H1 (cell line): ENCODE data around the gene ANKIB1. TPM values are rescaled to one million over a fixed set of nuclear protein-coding genes. Genes with fewer than 3 reads are reported as not detected.

ENCODE experiments used
- CTCF ChIA-PET: fragments of 300-600 bp; sonication (Branson Sonifier 250); formaldehyde crosslinking; loops from one replicate; lab custom pipeline; 2021; ENCODE audit not compliant: partially characterized antibody; lab: Charles Lee
- POLR2A ChIA-PET: fragments of 300-600 bp; sonication (Branson Sonifier 250); formaldehyde crosslinking; loops from one replicate; lab custom pipeline; 2021; ENCODE audit warnings: inconsistent platforms; ENCODE audit not compliant: partially characterized antibody; lab: Charles Lee
- DNase-seq, 2 experiments: peaks; one replicate each; pipeline versions ENCODE4 v3.0.0 to v3.0.0-alpha.2; 2010 to 2022; ENCODE audit warnings: low spot score in 2 of 2, low read depth in 1 of 2, mixed read lengths in 1 of 2
- FAIRE-seq: peaks from 2 replicates; lab custom pipeline; 2011; peaks lifted over from hg19 to GRCh38; lab: Jason Lieb, UNC
- H2AFZ ChIP-seq: 2 replicates; pipeline ENCODE4 v1.8.1; 2012; ENCODE audit warnings: low read length, inconsistent platforms
- H2AK5ac ChIP-seq: 2 replicates; pipeline ENCODE4 v1.6.1; 2013; ENCODE audit warnings: low read depth, low read length
- H2BK120ac ChIP-seq: replicated peaks from 2 replicates; pipeline ENCODE3; 2013; ENCODE audit warnings: low read depth, low read length, inconsistent platforms
- H2BK12ac ChIP-seq: 2 replicates; pipeline ENCODE4 v1.6.1; 2013; ENCODE audit warnings: low read depth, low read length
- H2BK15ac ChIP-seq: 2 replicates; pipeline ENCODE4 v1.6.1; 2013; ENCODE audit warnings: low read length
- H2BK20ac ChIP-seq: 2 replicates; pipeline ENCODE4 v1.6.1; 2013; ENCODE audit warnings: low read length
- H2BK5ac ChIP-seq: 2 replicates; pipeline ENCODE4 v1.6.1; 2013; ENCODE audit warnings: low read depth, low read length
- H3K14ac ChIP-seq: 2 replicates; pipeline ENCODE4 v1.6.1; 2013; ENCODE audit warnings: inconsistent platforms; ENCODE audit not compliant: insufficient read length
- H3K18ac ChIP-seq: 2 replicates; pipeline ENCODE4 v1.6.1; 2013; ENCODE audit warnings: low read length; ENCODE audit errors: extremely low read depth
- H3K23ac ChIP-seq: 2 replicates; pipeline ENCODE4 v1.6.1; 2013; ENCODE audit warnings: inconsistent platforms; ENCODE audit not compliant: insufficient read length
- H3K23me2 ChIP-seq: 2 replicates; pipeline ENCODE4 v1.6.1; 2013; ENCODE audit warnings: low read depth, low read length
- H3K27ac ChIP-seq: 2 replicates; pipeline ENCODE4 v1.6.1; 2011; ENCODE audit warnings: low read depth, low read length, inconsistent platforms
- H3K27me3 ChIP-seq, 4 experiments: replicated peaks in 1 of 4; 1 replicate in 1 of 4; 2 replicates in 3 of 4; pipeline versions ENCODE4 v1.6.1 to v1.8.1; 2011 to 2013; ENCODE audit warnings: low read length in 3 of 4, mild to moderate bottlenecking in 3 of 4, inconsistent platforms in 2 of 4, mixed read lengths in 2 of 4, moderate library complexity in 1 of 4; ENCODE audit not compliant: control insufficient read depth in 3 of 4, insufficient read depth in 3 of 4; ENCODE audit errors: extremely low read depth in 1 of 4
- H3K36me3 ChIP-seq, 4 experiments: 2 replicates each; pipeline versions ENCODE4 v1.6.1 to v1.8.1; 2011 to 2013; ENCODE audit warnings: mild to moderate bottlenecking in 4 of 4, low read length in 3 of 4, moderate library complexity in 2 of 4, control low read depth in 1 of 4, inconsistent platforms in 1 of 4; ENCODE audit not compliant: insufficient read depth in 4 of 4, control insufficient read depth in 2 of 4
- H3K4ac ChIP-seq: replicated peaks from 2 replicates; pipeline ENCODE3; 2013; ENCODE audit warnings: low read length, low read depth, mixed read lengths, inconsistent platforms; ENCODE audit not compliant: insufficient read length
- H3K4me1 ChIP-seq, 4 experiments: replicated peaks in 1 of 4; 1 replicate in 1 of 4; 2 replicates in 3 of 4; pipeline versions ENCODE4 v1.6.1 to v1.8.1; 2011 to 2013; ENCODE audit warnings: low read length in 3 of 4, inconsistent platforms in 2 of 4, mixed read lengths in 1 of 4; ENCODE audit not compliant: insufficient read depth in 4 of 4, control insufficient read depth in 3 of 4
- H3K4me2 ChIP-seq, 2 experiments: 2 replicates each; pipeline versions ENCODE4 v1.6.1 to v1.8.1; 2011 to 2013; ENCODE audit warnings: low read depth in 2 of 2, low read length in 2 of 2, control low read depth in 1 of 2, inconsistent platforms in 1 of 2, mild to moderate bottlenecking in 1 of 2; ENCODE audit not compliant: insufficient read depth in 1 of 2
- H3K4me3 ChIP-seq, 4 experiments: fragments of 200-600, 300-600 bp in 1 of 4; sonication (generic), shearing (Covaris generic), sonication (Bioruptor Twin) in 1 of 4; 2 replicates each; pipeline versions ENCODE4 v1.5.1 to v1.8.1; 2011 to 2016; ENCODE audit warnings: low read length in 4 of 4, low read depth in 3 of 4, control low read depth in 2 of 4, inconsistent platforms in 2 of 4, mild to moderate bottlenecking in 2 of 4, mixed read lengths in 1 of 4, moderate library complexity in 1 of 4; ENCODE audit not compliant: insufficient read depth in 2 of 4; ENCODE audit errors: extremely low read depth in 1 of 4
- H3K56ac ChIP-seq: replicated peaks from 2 replicates; pipeline ENCODE3; 2013; ENCODE audit warnings: low read depth, mild to moderate bottlenecking, mixed read lengths, low read length, inconsistent platforms; ENCODE audit not compliant: insufficient read length
- H3K79me1 ChIP-seq: 2 replicates; pipeline ENCODE4 v1.6.1; 2013; ENCODE audit warnings: low read depth, low read length, control low read depth
- H3K79me2 ChIP-seq, 2 experiments: 2 replicates each; pipeline versions ENCODE4 v1.6.1 to v1.8.1; 2012 to 2013; ENCODE audit warnings: low read length in 2 of 2, mild to moderate bottlenecking in 2 of 2, inconsistent platforms in 1 of 2; ENCODE audit not compliant: insufficient read depth in 2 of 2, control insufficient read depth in 1 of 2
- H3K9ac ChIP-seq, 4 experiments: replicated peaks in 1 of 4; 1 replicate in 1 of 4; 2 replicates in 3 of 4; pipeline versions ENCODE4 v1.6.1 to v1.8.1; 2011 to 2013; ENCODE audit warnings: low read depth in 3 of 4, low read length in 3 of 4, control low read depth in 2 of 4, mild to moderate bottlenecking in 2 of 4, moderate library complexity in 2 of 4, inconsistent platforms in 1 of 4; ENCODE audit errors: extremely low read depth in 1 of 4
- H3K9me3 ChIP-seq, 2 experiments: 2 replicates each; pipeline versions ENCODE4 v1.6.1 to v1.8.1; 2012 to 2013; ENCODE audit warnings: mild to moderate bottlenecking in 2 of 2, moderate library complexity in 2 of 2, control low read depth in 1 of 2, inconsistent platforms in 1 of 2, low read depth in 1 of 2, low read length in 1 of 2, mixed read lengths in 1 of 2; ENCODE audit not compliant: insufficient read depth in 2 of 2
- H4K20me1 ChIP-seq, 2 experiments: replicated peaks in 1 of 2; 2 replicates each; pipeline versions ENCODE3 to v1.8.1; 2011 to 2013; ENCODE audit warnings: inconsistent platforms in 2 of 2, low read length in 2 of 2, mild to moderate bottlenecking in 1 of 2; ENCODE audit not compliant: insufficient read depth in 2 of 2, control insufficient read depth in 1 of 2
- H4K5ac ChIP-seq: 2 replicates; pipeline ENCODE4 v1.6.1; 2013; ENCODE audit warnings: low read length, low read depth, mixed read lengths, inconsistent platforms; ENCODE audit not compliant: insufficient read length
- H4K8ac ChIP-seq: 2 replicates; pipeline ENCODE4 v1.8.0; 2013; ENCODE audit warnings: mild to moderate bottlenecking, moderate library complexity, low read length, inconsistent platforms; ENCODE audit not compliant: insufficient read depth; ENCODE audit errors: extremely low read depth
- H4K91ac ChIP-seq: replicated peaks from 2 replicates; pipeline ENCODE3; 2013; ENCODE audit warnings: low read length, mixed read lengths, inconsistent platforms; ENCODE audit not compliant: insufficient read length
- CHD2 ChIP-seq: IDR thresholded peaks from 2 replicates; pipeline ENCODE4 v1.6.1; 2012; ENCODE audit warnings: low read length, improper control_type of control experiment
- GTF2F1 ChIP-seq: IDR thresholded peaks from 2 replicates; pipeline ENCODE4 v1.6.1; 2012; ENCODE audit warnings: low read depth, low read length, improper control_type of control experiment, borderline replicate concordance
- HDAC2 ChIP-seq, 2 experiments: fragments of 300-600 bp in 1 of 2; sonication (generic) in 1 of 2; IDR thresholded peaks; 2 replicates each; pipeline ENCODE4 v1.6.1; 2011 to 2012; ENCODE audit warnings: low read depth in 2 of 2, low read length in 2 of 2, mild to moderate bottlenecking in 2 of 2, moderate library complexity in 2 of 2, borderline replicate concordance in 1 of 2, inconsistent platforms in 1 of 2
- NANOG ChIP-seq: IDR thresholded peaks from 2 replicates; pipeline ENCODE4 v1.6.1; 2011; ENCODE audit warnings: low read length, low read depth, mild to moderate bottlenecking, inconsistent platforms; ENCODE audit not compliant: insufficient read depth, poor library complexity, severe bottlenecking
- SRF ChIP-seq: IDR thresholded peaks from 2 replicates; pipeline ENCODE4 v1.6.1; 2011; ENCODE audit warnings: mild to moderate bottlenecking, low read depth, low read length, moderate library complexity
- TAF7 ChIP-seq: optimal IDR thresholded peaks from 2 replicates; pipeline ENCODE3; 2011; ENCODE audit warnings: low read depth, mild to moderate bottlenecking, inconsistent platforms, low read length, moderate library complexity, borderline replicate concordance
- YY1 ChIP-seq: IDR thresholded peaks from 2 replicates; pipeline ENCODE4 v1.6.1; 2011; ENCODE audit warnings: low read depth, mild to moderate bottlenecking, low read length
- WGBS, 2 experiments: shearing (Covaris generic) in 1 of 2; methylation state at CpG; one replicate each; pipeline versions ENCODE4 v1.1.6 to v1.1.7; 2013 to 2015; ENCODE audit warnings: low lambda C conversion rate in 2 of 2, mixed read lengths in 2 of 2, inconsistent platforms in 1 of 2, low coverage in 1 of 2, missing lambda C conversion rate in 1 of 2; ENCODE audit not compliant: insufficient replicate concordance in 2 of 2, insufficient coverage in 1 of 2, insufficient read length in 1 of 2; ENCODE audit errors: extremely low coverage in 1 of 2, missing lambda C conversion rate in 1 of 2; 5-methylcytosine and 5-hydroxymethylcytosine counted together
- polyA plus RNA-seq, 7 experiments: library from polyadenylated mRNA; depleted of rRNA in 3 of 7; stranded (reverse) in 5 of 7; unstranded in 2 of 7; fragments of >200 nt in 5 of 7; fragments of 200-250 nt in 2 of 7; gene quantifications; 1 replicate in 5 of 7; 2 replicates in 1 of 7; 4 replicates in 1 of 7; pipeline versions ENCODE4 v1.2.1 to v1.2.3, GENCODE V29; 2011 to 2013; ENCODE audit warnings: missing spikeins in 2 of 7, mixed read lengths in 2 of 7
- total RNA-seq: library from RNA; stranded (reverse); fragmentation: NEBNext Ultra II Directional; extraction: Animal tissue kit (Norgen Biotek cat#: 25700); gene quantifications from 2 replicates; pipeline ENCODE4 v1.2.1, GENCODE V29; 2021

The ANKIB1 gene
- total and polyA plus RNA-seq, 2 of the 8 experiments (the other 6 are each of a cell fraction or from before 2014, with no cell fraction given) = 19.2 to 43.0 TPM

DNA sequence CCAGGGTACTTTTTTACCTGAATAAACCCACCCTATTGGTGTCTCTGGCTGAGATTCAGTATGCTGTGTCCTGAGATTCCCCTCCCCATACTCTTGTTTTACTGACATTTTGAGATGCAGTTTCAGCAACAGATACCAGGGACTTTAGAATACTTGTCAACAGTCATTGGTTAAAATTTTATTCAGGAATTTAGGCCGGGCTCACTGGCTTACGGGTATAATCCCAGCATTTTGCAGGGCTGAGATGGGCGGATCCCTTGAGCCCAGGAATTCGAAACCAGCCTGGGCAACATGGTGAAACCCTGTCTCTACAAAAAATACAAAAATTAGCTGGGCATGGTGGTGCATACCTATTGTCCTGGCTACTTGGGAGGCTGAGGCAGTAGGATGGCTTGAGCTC is 111.5 kb downstream of the ANKIB1 start:
- no peak for DNase-seq
- H3K23ac ChIP-seq = no peak overlapping the region
- no peaks in the 10 kb centered on the region for H3K4me1 ChIP-seq
- FAIRE-seq = no peak
- H3K4ac ChIP-seq = no peak overlapping the region
- H3K79me1 ChIP-seq = no peaks in the 10 kb centered on the region
- H2BK20ac ChIP-seq = no peak overlapping the region
- no peak overlapping the region for H2BK12ac ChIP-seq
- no peaks in the 10 kb centered on the region for H4K20me1 ChIP-seq
- 85% methylated on average over 4 of the region's 4 CpGs; no CpG with 5 or more reads in 1 of the 2 experiments for WGBS, 2 experiments
- H2BK15ac ChIP-seq = no peak overlapping the region
- no peak overlapping the region for H3K4me2 ChIP-seq
- H3K18ac ChIP-seq = no peak overlapping the region
- no peak overlapping the region for H3K56ac ChIP-seq
- H3K79me2 ChIP-seq = no peaks in the 10 kb centered on the region
- no peak overlapping the region for H3K9ac ChIP-seq
- H2AK5ac ChIP-seq = no peak overlapping the region
- ChIA-PET CTCF (no interaction called here), POLR2A (interaction anchor here (0.6 kb wide), 1 partner anchor 613 kb away, joined by 3 read pairs; no protein-coding TSS in a partner anchor)
- H2BK5ac ChIP-seq = no peak overlapping the region
- no peak overlapping the region for H2AFZ ChIP-seq
- no peak overlapping the region for H4K91ac ChIP-seq
- H3K27me3 ChIP-seq = no peaks in the 10 kb centered on the region
- H3K4me3 ChIP-seq = no peak overlapping the region
- H3K36me3 ChIP-seq = peaks cover 0 to 18% (median 1%) of the 10 kb centered on the region in 4 experiments; a peak in 2 of 8 replicates
- H3K14ac ChIP-seq = no peak overlapping the region
- no peak overlapping the region for H4K8ac ChIP-seq
- H3K23me2 ChIP-seq = no peaks in the 10 kb centered on the region
- H3K27ac ChIP-seq = no peak overlapping the region
- H4K5ac ChIP-seq = no peak overlapping the region
- no peak overlapping the region for H2BK120ac ChIP-seq
- H3K9me3 ChIP-seq = no peaks in the 10 kb centered on the region
- TF ChIP-seq CHD2 = no peak
- TF ChIP-seq NANOG = no peak
- no peak for TF ChIP-seq HDAC2 (IDR thresholded peaks at IDR 0.05; ENCODE audit: borderline replicate concordance in 1 of 2, low read depth in 2 of 2, low read length in 2 of 2)
- TF ChIP-seq TAF7 = no peak
- TF ChIP-seq SRF = no peak
- TF ChIP-seq YY1 = no peak
- TF ChIP-seq GTF2F1 = no peak
